Erythroblast (primary cell): ENCODE measurements around the gene TBC1D1.
"Not testable (repeated sequence)": the region's sequence is repeated elsewhere in the genome, so short reads cannot be mapped to it uniquely, and the experiment has no call there.

ENCODE experiments used
- DNase-seq, 2 experiments: peaks; one replicate each; lab custom pipeline; 2025; lab: John Stamatoyannopoulos, UW
- GATA1 ChIP-seq: IDR thresholded peaks from 2 replicates; pipeline ENCODE4 v1.6.1; 2011; ENCODE audit warnings: low read depth, mild to moderate bottlenecking, control low read depth, low read length, moderate library complexity
- POLR2A ChIP-seq: IDR thresholded peaks from 2 replicates; pipeline ENCODE4 v1.6.1; 2011; ENCODE audit warnings: mild to moderate bottlenecking, low read length

The TBC1D1 gene

DNA sequence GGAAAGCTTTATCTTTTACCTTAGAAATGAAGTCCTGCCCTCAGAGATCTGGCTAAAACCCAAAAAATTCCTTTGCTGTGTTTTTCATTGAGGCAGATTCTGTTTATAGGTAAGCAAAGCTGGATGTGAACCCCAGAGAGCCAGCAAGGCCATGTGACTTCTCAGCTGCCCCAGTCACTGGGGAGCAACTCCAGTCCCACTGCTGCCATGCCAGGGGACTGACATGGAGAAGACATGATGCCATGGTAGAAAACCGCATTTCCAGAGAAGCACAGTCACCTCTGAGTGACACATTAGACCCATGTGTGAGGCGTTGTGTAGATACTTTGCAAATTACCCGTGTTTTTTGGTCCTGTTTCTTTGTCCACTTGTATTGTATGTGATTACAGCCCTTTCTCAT is 114.8 kb downstream of the TBC1D1 start:
- TF ChIP-seq GATA1 (no peak), POLR2A (no peak)
- DNase-seq, result no peak

DNA sequence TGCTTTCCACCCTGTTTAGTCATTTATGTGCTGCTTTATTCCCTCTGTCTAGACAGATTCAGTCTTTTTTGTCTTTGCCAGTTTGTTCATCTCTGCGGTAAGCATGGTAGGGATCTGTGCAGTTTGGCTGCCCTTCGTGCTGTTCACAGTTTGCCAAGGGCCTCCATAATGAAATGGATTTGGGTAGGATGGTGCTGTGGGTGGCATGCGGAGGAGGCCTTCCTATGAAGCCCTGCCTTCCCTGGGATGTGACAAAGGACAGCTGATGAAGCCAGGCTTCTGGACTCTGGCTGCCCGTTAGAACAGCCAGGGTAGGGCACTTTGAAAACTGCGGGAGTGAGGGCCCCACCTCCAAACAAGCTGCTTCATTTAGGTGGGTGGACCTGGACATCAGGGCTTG is 116.8 kb downstream of the TBC1D1 start:
- DNase-seq, result no peak
- TF ChIP-seq POLR2A, result no peak
- TF ChIP-seq GATA1, result no peak

- TF ChIP-seq GATA1 (no peak), POLR2A (no peak)
Measured at GRCh38 chr4:38008571-38009021, 117.7 kb downstream of the TBC1D1 start.

GRCh38 chr4:38009421-38009820 is 118.5 kb downstream of the TBC1D1 start:
- DNase-seq, result no peak
- TF ChIP-seq POLR2A (no peak), GATA1 (no peak)

More at GRCh38 chr4:38008571-38009021, 117.7 kb downstream of the TBC1D1 start:
- no peak for DNase-seq

DNA sequence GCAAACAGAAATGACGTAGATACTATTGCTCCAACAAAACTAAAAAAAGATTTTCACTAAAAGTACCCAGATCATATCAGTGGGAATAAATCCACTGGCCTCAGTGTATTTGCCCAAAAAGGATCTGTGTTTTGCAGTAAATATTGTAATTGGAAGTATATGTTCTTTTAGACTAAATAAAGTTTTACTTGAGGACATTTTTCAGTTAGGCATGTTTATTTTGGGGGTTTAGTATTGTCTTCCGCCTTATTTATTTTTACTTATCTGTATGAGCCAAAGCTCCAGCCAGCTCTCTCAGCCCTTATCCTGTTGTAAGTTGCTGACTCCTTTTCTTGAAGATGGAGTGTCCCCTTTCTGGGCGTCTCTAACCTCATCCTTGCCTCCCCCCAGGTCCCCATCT is 119.1 kb downstream of the TBC1D1 start:
- TF ChIP-seq POLR2A, result no peak
- TF ChIP-seq GATA1, result no peak
- DNase-seq, result no peak

DNA sequence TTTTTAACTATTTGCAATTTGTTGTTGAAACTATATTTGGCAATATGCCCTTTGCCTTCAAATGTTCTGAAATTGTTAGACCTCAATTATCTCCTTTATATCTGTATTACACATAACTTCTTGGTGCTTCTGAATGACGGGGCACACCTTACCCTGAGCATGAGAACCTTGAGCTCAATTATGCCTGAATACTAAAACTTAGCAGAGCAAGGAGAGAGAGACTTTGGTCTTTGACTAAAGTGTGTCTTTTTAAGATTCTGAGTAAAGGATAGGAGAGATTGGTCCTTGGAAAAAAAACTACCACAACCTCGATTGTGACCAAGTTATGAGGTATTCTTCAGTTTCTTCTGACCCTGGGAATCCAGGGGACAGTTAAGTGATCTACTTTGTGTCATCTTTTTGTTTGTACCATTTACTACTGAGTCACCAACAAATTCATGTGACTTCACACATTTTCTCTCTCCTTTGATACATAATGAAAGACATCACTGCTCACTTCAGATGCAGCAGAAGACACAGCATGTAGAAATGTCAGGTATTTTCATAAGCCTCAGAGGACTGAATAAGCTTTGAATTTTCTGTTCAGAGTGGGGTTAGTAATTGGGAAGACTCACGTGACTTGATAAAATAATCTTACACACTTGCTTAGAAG is 120.8 kb downstream of the TBC1D1 start:
- DNase-seq, result no peak
- TF ChIP-seq POLR2A (no peak), GATA1 (no peak)

DNA sequence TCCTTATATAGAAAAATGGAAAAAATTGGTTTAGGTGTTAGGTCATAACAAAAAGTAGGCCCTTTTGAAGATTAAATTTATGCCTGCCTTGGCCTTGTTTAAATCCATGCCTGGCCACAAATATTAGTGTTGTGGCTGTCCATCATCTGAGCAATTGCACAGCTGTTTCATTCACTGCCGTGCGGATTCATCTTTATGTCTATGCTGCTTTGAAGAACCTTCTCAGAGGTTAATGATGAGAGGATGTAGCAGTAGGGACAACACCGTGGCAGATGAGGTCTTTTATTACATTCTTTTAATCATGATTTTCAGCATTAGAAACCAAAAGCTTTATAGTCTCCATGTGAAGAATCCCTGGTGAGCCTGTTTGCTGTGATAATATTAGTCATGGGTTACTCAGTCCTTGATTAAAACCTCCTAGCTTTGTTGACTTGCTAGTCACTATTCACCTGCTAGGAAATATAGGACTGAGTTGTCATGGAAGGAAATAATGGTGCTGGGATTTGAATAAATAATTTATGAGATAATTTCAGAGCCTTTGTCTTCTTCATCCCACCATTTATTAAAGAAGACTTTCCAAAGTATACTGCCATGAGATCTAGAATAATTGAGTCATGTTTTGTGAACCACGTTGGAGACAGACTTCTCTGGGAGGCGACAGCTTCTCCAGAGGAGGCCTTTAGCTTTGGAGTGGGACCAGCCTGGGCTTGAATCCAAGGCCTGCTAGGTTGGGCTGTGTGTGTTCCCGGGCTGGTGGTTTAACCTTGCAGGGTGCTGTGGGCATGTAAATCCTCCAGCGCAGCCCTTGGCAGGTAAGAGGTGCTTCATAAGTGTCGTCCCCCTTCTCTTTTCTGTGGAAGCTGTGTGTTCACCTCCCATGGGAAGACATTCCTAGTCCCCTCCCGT is 122.8 kb downstream of the TBC1D1 start:
- DNase-seq, result no peak
- TF ChIP-seq POLR2A (no peak), GATA1 (no peak)

DNA sequence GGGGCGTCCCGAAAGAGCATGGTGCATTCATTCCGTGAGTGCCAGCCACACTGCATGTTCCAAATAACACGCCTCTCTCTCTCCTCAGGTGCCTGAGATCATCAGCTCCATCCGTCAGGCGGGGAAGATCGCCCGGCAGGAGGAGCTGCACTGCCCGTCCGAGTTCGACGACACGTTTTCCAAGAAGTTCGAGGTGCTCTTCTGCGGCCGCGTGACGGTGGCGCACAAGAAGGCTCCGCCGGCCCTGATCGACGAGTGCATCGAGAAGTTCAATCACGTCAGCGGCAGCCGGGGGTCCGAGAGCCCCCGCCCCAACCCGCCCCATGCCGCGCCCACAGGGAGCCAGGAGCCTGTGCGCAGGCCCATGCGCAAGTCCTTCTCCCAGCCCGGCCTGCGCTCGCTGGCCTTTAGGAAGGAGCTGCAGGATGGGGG is 123.6 kb downstream of the TBC1D1 start:
- no peak for TF ChIP-seq POLR2A
- DNase-seq, result no peak

DNA sequence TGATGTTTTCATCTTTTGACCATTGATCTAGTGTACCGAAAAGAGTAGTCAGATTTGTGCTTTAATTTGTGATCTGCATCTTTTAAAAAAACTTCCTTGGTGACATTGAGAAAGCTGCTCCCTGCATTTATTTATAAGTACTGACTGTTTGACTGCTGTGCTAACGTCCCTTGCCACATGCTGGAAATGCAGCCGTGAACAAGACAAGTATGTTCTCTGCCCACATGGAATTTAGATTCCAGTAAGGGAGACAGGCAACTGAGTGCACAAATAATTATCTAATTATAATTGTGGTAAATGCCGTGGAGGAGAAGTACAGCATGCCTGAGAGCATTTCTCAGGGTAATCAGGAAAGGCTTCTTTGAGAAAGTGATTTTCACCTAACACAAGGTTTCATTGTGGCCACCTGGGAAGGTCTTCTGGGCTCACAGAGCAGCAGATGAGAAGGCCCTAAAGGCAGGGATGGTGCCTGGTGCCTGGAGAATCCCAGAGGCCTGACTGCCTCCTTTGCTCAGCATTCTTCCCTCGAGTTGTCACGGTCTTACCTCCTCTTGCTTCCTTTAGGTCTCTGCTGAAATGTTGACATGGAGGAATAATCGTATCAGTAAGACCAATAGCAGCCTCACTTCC is 125.1 kb downstream of the TBC1D1 start:
- no peak for DNase-seq
- TF ChIP-seq GATA1 (no peak), POLR2A (no peak)

- TF ChIP-seq POLR2A, result no peak
- TF ChIP-seq GATA1, result no peak
- no peak for DNase-seq
Measured at GRCh38 chr4:38016698-38017097, 125.8 kb downstream of the TBC1D1 start.

DNA sequence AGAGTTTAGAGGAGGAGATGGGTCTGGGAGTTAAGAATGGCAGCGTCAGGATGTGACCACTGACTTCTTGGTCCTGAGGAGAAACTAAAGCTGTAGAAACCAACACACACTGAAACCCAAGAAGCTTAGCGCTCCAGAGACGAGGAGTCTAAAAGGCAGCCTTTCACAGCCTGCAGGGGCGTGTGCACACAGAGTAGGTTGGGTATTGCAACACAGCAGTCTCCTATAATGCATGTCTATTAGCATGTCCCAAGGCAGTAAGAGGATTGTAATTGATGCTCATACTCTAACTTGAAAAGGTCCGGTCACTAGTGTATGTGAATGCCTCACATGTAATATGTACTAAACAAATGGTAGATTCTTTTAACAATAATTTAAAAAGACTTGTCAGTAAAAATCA is 126.7 kb downstream of the TBC1D1 start:
- TF ChIP-seq POLR2A, result no peak
- no peak for TF ChIP-seq GATA1
- DNase-seq, result no peak

GRCh38 chr4:38020386-38020785 is 129.5 kb downstream of the TBC1D1 start:
- TF ChIP-seq POLR2A (no peak), GATA1 (no peak)
- no peak for DNase-seq

DNA sequence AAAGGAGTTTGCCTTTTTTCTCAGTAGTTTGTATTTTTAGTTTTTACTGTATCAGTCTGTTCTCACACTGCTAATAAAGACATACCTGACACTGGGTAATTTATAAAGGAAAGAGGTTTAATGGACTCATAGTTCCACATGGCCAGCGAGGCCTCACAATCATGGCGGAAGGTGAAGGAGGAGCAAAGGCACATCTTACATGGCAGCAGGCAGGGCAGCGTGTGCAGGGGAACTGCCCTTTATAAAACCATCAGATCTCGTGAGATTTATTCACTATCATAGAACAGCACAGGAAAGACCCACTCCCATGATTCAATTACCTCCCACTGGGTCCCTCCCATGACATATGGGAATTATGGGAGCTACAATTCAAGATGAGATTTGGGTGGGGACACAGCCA is 130.1 kb downstream of the TBC1D1 start:
- not testable (repeated sequence) for DNase-seq

- no peak for DNase-seq
Measured at GRCh38 chr4:38021751-38022150, 130.9 kb downstream of the TBC1D1 start.

More at GRCh38 chr4:38021751-38022150, 130.9 kb downstream of the TBC1D1 start:
- TF ChIP-seq GATA1, result no peak
- no peak for TF ChIP-seq POLR2A
